Measurements from ENCODE around the gene LOXL1.

DNA sequence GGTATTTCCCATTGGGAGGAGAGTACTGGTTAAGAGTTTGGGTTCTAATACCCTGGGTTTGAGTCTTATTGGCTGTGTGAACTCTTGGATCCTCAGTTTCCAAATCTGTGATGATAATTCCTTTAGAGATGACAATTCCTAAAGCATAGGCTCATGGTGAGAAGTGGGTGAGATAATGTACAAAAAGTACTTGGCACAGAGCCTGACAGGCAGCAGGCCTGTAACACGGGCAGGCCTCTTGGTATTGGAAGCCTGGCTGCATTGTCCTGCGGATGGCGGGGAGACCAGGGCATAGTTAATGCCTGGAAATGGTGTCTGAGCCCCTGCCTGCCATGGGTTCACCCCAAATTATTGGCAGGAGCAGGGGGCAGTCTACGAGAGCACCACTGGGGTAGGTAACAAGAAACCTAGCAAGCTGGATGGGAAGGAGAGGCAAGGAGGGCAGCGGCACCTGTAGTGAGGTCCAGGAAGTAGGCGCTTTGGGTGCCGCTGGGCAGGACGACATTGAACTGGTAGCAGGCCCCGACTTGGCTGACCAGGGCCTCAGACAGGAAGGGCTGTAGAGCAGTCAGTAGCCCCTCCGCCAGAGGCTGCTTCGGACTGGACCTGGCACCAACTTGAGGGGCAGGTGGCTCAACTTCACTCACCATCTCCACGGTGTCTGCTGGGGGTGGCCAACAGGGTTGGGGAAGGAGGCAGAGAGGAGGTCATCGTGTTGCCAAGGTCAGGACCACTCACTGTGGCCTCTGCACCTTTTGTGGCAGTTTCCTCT lies 58.1 kb downstream of the LOXL1 start:
- TF ChIP-seq TAF1 (IDR thresholded peaks at IDR 0.05; ENCODE audit: low read depth) (no peak), YY1 (IDR thresholded peaks at IDR 0.05; ENCODE audit: low read depth) (no peak), RAD21 (IDR thresholded peaks at IDR 0.05; ENCODE audit: low read depth) (no peak), EP300 (IDR thresholded peaks at IDR 0.05; ENCODE audit: borderline replicate concordance) (no peak), TEAD4 (IDR thresholded peaks at IDR 0.05) (no peak), CREB1 (IDR thresholded peaks at IDR 0.05; ENCODE audit: low read depth) (no peak)
- TF ChIP-seq, protein P1, sequence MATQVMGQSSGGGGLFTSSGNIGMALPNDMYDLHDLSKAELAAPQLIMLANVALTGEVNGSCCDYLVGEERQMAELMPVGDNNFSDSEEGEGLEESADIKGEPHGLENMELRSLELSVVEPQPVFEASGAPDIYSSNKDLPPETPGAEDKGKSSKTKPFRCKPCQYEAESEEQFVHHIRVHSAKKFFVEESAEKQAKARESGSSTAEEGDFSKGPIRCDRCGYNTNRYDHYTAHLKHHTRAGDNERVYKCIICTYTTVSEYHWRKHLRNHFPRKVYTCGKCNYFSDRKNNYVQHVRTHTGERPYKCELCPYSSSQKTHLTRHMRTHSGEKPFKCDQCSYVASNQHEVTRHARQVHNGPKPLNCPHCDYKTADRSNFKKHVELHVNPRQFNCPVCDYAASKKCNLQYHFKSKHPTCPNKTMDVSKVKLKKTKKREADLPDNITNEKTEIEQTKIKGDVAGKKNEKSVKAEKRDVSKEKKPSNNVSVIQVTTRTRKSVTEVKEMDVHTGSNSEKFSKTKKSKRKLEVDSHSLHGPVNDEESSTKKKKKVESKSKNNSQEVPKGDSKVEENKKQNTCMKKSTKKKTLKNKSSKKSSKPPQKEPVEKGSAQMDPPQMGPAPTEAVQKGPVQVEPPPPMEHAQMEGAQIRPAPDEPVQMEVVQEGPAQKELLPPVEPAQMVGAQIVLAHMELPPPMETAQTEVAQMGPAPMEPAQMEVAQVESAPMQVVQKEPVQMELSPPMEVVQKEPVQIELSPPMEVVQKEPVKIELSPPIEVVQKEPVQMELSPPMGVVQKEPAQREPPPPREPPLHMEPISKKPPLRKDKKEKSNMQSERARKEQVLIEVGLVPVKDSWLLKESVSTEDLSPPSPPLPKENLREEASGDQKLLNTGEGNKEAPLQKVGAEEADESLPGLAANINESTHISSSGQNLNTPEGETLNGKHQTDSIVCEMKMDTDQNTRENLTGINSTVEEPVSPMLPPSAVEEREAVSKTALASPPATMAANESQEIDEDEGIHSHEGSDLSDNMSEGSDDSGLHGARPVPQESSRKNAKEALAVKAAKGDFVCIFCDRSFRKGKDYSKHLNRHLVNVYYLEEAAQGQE (IDR thresholded peaks at IDR 0.05; ENCODE audit: low read depth) = no peak
- TF ChIP-seq, protein P2, sequence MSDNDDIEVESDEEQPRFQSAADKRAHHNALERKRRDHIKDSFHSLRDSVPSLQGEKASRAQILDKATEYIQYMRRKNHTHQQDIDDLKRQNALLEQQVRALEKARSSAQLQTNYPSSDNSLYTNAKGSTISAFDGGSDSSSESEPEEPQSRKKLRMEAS (IDR thresholded peaks at IDR 0.05) = no peak
